Activated CD4-positive, alpha-beta T cell treated with anti-CD3 and anti-CD28 coated beads for 24 hours (primary cell): ENCODE measurements around the gene TSPAN19.

Experiments used
- DNase-seq, 2 donors: peaks; one replicate each; pipeline ENCODE4 v3.0.0-alpha.2; 2020; ENCODE audit warnings: low read depth in 2 of 2

Gene TSPAN19

GRCh38 chr12:85002778-85003296 lies 33.2 kb downstream of the TSPAN19 start:
- no peak for DNase-seq

- DNase-seq: no peak
These were observed 35.3 kb downstream of the TSPAN19 start for GRCh38 chr12:85000729-85001128.

- DNase-seq: no peak
These were observed 37.7 kb downstream of the TSPAN19 start for GRCh38 chr12:84998341-84998740.

- no peak for DNase-seq
These were observed 39.3 kb downstream of the TSPAN19 start for GRCh38 chr12:84996759-84997158.

- DNase-seq: no peak
These were observed 40.4 kb downstream of the TSPAN19 start for GRCh38 chr12:84995641-84996040.

GRCh38 chr12:84994426-84994825 lies 41.7 kb downstream of the TSPAN19 start:
- no peak for DNase-seq

- DNase-seq: no peak
These were observed 49.5 kb downstream of the TSPAN19 start for GRCh38 chr12:84986586-84986985.

- DNase-seq: no peak
These were observed 50.0 kb downstream of the TSPAN19 start for GRCh38 chr12:84986117-84986516.

GRCh38 chr12:84983289-84983688 lies 52.8 kb downstream of the TSPAN19 start:
- no peak for DNase-seq

GRCh38 chr12:84982888-84983287 lies 53.2 kb downstream of the TSPAN19 start:
- DNase-seq: no peak

- no peak for DNase-seq
These were observed 57.2 kb downstream of the TSPAN19 start for GRCh38 chr12:84978921-84979320.

- DNase-seq: no peak
These were observed 59.9 kb downstream of the TSPAN19 start for GRCh38 chr12:84976133-84976532.

GRCh38 chr12:84974155-84974815 lies 61.8 kb downstream of the TSPAN19 start:
- DNase-seq: no peak

- no peak for DNase-seq
These were observed 63.1 kb downstream of the TSPAN19 start for GRCh38 chr12:84973026-84973425.

GRCh38 chr12:84969226-84969625 lies 66.9 kb downstream of the TSPAN19 start:
- no peak for DNase-seq
